ENCODE measurements around the gene LELP1. TPM values are rescaled to one million over a fixed set of nuclear protein-coding genes. Genes with fewer than 3 reads are reported as not detected.
"Not testable (repeated sequence)": the region's sequence is repeated elsewhere in the genome, so short reads cannot be mapped to it uniquely, and the experiment has no call there.

Gene LELP1
- polyA plus RNA-seq, 3 donors = not detected

GRCh38 chr1:153228491-153228890 lies 25.3 kb downstream of the LELP1 start:
- no peak for DNase-seq (ENCODE audit: low read depth in 3 of 3, low spot score in 2 of 3)

- not testable (repeated sequence) for DNase-seq (ENCODE audit: low read depth in 3 of 3, low spot score in 2 of 3)
These were observed 26.0 kb downstream of the LELP1 start for GRCh38 chr1:153229076-153229829.

- no peak for DNase-seq (ENCODE audit: low read depth in 3 of 3, low spot score in 2 of 3)
These were observed 28.1 kb downstream of the LELP1 start for GRCh38 chr1:153231363-153231762.

GRCh38 chr1:153231785-153232184 lies 28.6 kb downstream of the LELP1 start:
- no peak for DNase-seq (ENCODE audit: low read depth in 3 of 3, low spot score in 2 of 3)

GRCh38 chr1:153232553-153232952 lies 29.3 kb downstream of the LELP1 start:
- no peak for DNase-seq (ENCODE audit: low read depth in 3 of 3, low spot score in 2 of 3)

GRCh38 chr1:153233448-153233847 lies 30.2 kb downstream of the LELP1 start:
- DNase-seq (ENCODE audit: low read depth in 3 of 3, low spot score in 2 of 3) = no peak

DNA sequence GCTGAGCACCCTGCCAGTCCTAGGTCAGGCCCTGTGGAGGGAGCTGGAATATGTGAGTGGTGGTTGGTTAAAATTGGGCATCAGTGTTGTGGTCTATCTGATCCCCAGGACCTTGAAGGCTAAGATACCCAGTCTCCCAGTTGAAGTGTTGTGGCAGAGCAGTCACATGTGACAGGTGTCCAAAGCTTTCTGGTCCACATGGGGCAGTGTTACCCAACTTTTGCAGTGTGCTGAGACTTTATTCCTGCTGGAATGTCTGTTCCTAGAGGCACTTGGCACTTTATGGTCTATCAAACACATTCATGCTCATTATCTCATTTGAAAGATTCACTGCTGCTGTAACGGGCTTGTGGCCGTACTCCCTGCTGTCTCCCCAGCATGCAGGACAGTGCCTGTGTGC lies 35.3 kb downstream of the LELP1 start:
- no peak for DNase-seq (ENCODE audit: low read depth in 3 of 3, low spot score in 2 of 3)

GRCh38 chr1:153242160-153242559 lies 38.9 kb downstream of the LELP1 start:
- DNase-seq (ENCODE audit: low read depth in 3 of 3, low spot score in 2 of 3) = no peak

DNA sequence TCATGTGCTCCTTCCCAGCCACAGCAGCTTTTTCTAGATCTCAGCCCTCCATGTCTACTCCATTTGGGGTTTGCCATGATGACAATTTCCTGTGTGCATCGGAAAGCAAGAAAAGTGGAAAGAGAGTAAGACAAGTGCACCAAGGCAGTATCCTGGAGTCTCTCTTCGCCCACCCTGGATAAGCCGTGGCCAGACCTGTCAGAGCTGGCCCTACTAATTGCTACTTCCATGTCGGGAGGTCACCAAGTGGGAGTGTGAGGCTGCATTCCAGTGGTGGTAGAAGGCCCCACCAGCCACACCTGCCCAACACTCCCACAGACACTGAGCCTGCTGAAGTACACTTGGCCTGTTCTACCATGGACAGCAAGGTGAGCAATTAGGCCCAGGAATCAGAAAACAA lies 42.2 kb downstream of the LELP1 start:
- DNase-seq (ENCODE audit: low read depth in 3 of 3, low spot score in 2 of 3) = no peak

GRCh38 chr1:153246018-153246417 lies 42.8 kb downstream of the LELP1 start:
- DNase-seq (ENCODE audit: low read depth in 3 of 3, low spot score in 2 of 3) = no peak

GRCh38 chr1:153246825-153247224 lies 43.6 kb downstream of the LELP1 start:
- no peak for DNase-seq (ENCODE audit: low read depth in 3 of 3, low spot score in 2 of 3)

DNA sequence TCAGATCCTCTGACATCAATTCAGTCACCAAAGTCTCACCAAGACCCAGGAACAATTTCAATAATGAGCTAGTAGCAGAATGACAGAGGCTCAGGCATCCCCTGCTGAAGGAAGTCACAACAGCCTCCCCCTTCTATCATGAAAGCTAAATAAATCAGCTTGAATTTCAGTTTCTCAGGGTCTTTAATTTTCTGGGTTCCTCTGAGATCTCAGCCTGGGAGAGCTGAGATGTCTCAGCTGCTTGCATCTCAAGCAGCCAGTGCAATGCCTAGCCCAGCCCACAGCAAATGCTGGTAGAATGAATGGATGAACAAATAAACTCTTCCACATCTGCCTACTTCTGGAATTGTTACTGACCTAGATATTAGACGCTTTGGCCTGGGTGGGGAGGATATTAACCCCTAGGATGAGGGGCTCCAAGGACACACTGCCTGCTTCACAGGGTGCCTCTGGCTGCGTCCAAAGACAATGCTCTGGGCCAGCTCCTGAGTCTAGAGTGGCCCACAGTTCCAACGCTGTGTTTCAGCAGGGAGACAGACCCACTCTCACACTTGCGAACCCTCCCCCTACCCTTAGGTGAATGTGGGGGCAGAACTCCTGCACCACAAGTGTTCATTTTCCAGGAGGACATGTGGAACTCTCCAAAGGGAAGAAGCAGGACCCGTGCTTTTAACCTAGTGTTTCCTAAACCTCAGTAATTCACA lies 45.1 kb downstream of the LELP1 start:
- no peak for DNase-seq (ENCODE audit: low read depth in 3 of 3, low spot score in 2 of 3)

DNA sequence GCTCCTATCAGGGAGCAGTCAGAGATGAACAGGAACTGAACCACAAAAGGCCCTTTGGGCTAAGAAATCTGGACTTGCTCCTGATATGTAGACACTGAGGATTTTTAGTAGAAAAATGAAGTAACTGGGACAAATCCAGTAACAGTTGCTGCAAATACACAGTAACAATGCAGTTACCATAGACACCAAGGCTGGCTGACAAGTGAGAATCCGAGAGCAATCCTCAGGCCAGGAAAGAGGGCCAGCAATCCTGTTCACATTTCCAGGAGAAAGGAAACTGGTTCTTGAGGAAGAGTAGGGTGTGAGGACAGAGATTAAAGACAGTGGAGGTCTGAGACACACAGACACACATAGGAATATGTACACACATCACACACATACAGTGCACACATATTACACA lies 46.9 kb downstream of the LELP1 start:
- no peak for DNase-seq (ENCODE audit: low read depth in 3 of 3, low spot score in 2 of 3)

DNA sequence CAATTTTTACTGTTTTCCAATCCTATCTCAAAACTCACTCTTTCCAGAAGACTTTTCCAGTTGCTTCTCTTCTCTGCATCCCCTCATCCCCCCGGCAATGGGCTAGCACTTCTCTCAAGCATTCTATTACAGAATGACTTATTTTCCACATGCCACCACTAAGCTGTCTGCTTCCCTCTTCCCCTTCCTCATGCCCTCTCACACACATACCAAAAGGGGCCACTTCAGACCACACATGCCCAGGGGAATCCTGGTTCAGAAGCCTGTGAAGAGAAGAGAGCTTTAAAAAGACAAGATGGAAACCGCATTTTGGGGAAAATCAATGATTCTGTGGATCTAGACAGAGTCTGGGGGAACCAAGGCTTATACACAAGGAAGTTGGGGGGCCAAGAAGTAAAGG lies 47.9 kb downstream of the LELP1 start:
- no peak for DNase-seq (ENCODE audit: low read depth in 3 of 3, low spot score in 2 of 3)

- no peak for DNase-seq (ENCODE audit: low read depth in 3 of 3, low spot score in 2 of 3)
These were observed 48.3 kb downstream of the LELP1 start for GRCh38 chr1:153251562-153251961.

DNA sequence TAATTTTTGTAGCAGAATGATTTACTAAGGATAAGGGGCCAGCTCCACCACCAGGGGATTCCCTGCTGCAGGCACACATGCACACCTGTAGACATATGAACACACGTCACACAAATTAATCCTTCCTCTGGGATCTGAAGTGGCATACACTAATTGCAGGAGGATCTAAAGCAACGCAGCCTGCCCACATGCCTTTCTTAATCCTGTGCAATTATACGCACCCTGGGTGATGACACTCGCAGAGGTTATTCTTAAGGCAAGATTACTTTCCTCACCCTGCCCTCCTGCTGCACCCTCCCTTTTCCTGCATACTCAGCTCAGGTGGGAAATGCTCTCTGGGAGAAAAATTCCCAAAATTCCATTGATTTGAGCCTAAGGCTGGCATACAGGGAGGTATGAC lies 48.8 kb downstream of the LELP1 start:
- no peak for DNase-seq (ENCODE audit: low read depth in 3 of 3, low spot score in 2 of 3)

- DNase-seq (ENCODE audit: low read depth in 3 of 3, low spot score in 2 of 3) = no peak
These were observed 49.8 kb downstream of the LELP1 start for GRCh38 chr1:153253076-153253475.

GRCh38 chr1:153253693-153254092 lies 50.5 kb downstream of the LELP1 start:
- no peak for DNase-seq (ENCODE audit: low read depth in 3 of 3, low spot score in 2 of 3)

Data from right renal cortex interstitium (tissue), 3 donors.